ENCODE results near the gene DNAJC4. TPM values are rescaled to one million over a fixed set of nuclear protein-coding genes. Genes with fewer than 3 reads are reported as not detected.

The DNAJC4 gene
- total and polyA plus RNA-seq, 2 donors from 2014 or later, result 31.1 to 102 TPM

GRCh38 chr11:64241241-64241490 lies 10.8 kb downstream of the DNAJC4 start:
- intact Hi-C loops (cut with DNase I), result no loop called here
- Histone ChIP-seq H3K27ac (ENCODE audit: low read depth in 2 of 2, low read length in 2 of 2) (peak overlapping the region; percentile 100), H3K27me3 (ENCODE audit: control insufficient read depth, insufficient read depth, low read length) (no peaks in the 10 kb centered on the region), H3K36me3 (ENCODE audit: control insufficient read depth in 2 of 3, insufficient read depth in 3 of 3, low read length in 3 of 3) (peaks cover 0 to 18% (median 12%) of the 10 kb centered on the region in 3 donors), H3K9me3 (ENCODE audit: control insufficient read depth in 2 of 3, insufficient read depth in 1 of 3, low read length in 3 of 3) (no peaks in the 10 kb centered on the region), H3K9ac (ENCODE audit: low read length in 3 of 3) (peak overlapping the region in 1 of 3 donors; percentile 100), H3K4me3 (ENCODE audit: low read length in 3 of 3) (peak overlapping the region; percentile 42 to 91 (median 53)), H3K4me1 (ENCODE audit: control insufficient read depth in 2 of 3, insufficient read depth in 2 of 3, low read depth in 1 of 3, low read length in 3 of 3) (peaks cover 0 to 39% (median 23%) of the 10 kb centered on the region in 3 donors)
- DNase-seq (peak; percentile 99 to 100 (median 100)), FAIRE-seq (no peak)
- TF ChIP-seq, protein P1, sequence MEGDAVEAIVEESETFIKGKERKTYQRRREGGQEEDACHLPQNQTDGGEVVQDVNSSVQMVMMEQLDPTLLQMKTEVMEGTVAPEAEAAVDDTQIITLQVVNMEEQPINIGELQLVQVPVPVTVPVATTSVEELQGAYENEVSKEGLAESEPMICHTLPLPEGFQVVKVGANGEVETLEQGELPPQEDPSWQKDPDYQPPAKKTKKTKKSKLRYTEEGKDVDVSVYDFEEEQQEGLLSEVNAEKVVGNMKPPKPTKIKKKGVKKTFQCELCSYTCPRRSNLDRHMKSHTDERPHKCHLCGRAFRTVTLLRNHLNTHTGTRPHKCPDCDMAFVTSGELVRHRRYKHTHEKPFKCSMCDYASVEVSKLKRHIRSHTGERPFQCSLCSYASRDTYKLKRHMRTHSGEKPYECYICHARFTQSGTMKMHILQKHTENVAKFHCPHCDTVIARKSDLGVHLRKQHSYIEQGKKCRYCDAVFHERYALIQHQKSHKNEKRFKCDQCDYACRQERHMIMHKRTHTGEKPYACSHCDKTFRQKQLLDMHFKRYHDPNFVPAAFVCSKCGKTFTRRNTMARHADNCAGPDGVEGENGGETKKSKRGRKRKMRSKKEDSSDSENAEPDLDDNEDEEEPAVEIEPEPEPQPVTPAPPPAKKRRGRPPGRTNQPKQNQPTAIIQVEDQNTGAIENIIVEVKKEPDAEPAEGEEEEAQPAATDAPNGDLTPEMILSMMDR (IDR thresholded peaks at IDR 0.05; ENCODE audit: borderline replicate concordance, extremely low read depth, insufficient read depth), result no peak

DNA sequence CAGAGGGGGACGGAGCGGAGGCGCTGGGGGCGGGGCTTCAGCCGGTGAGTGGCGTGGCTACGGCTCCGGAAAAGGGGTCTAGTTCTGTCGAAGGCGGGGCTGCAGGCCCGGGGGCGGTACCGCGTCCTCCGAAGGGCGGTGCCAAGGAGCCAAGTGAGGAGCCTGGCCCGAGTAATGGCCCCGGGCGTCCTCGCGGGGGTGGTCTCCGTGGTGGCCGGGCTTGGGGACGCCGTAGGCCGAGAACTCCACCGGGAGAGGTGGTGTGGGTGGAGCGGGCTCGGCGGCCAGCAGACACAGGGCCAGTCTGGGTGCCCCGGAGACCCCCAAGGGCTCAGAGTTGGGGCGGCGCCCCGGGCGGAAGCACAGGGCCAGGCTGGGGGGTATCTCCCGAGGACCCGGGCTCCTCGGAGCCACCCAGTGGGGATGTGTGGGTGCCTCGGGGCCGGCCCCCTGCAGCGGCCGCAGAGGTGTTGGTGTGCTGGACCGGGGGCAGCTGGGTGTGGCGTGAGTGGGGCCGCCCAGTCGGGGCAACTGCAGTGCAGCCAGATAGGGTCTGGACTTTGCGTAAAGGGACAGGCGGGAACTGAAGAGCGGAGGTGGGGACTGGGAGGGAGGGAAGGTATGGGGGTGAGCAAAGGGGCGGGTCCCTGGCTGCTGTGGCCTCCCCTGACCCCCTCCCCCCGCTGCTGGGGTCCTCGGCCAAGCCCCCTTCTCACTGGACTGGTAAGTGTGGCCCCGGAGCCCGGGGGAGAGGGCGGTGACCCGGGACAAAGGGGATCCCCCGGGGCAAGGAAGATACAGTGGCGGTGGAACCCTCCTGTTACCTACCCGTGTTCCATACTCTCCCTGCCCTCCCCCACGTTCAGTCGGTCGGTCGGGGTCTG lies 11.4 kb downstream of the DNAJC4 start:
- H3K4me3 ChIP-seq (ENCODE audit: low read length in 3 of 3), result peak overlapping the region; percentile 48 to 91 (median 63)
- H3K27ac ChIP-seq (ENCODE audit: low read depth in 2 of 2, low read length in 2 of 2), result peak overlapping the region; percentile 100
- H3K36me3 ChIP-seq (ENCODE audit: control insufficient read depth in 2 of 3, insufficient read depth in 3 of 3, low read length in 3 of 3), result peaks cover 0 to 18% (median 12%) of the 10 kb centered on the region in 3 donors
- peak in 3 of 5 donors; percentile 72 to 94 (median 92) for DNase-seq
- no peaks in the 10 kb centered on the region for H3K9me3 ChIP-seq (ENCODE audit: control insufficient read depth in 2 of 3, insufficient read depth in 1 of 3, low read length in 3 of 3)
- peak overlapping the region; percentile 20 to 80 (median 69) for H3K9ac ChIP-seq (ENCODE audit: low read length in 3 of 3)
- FAIRE-seq, result peak; percentile 72
- intact Hi-C loops (cut with DNase I), result no loop called here
- TF ChIP-seq, protein P1 (IDR thresholded peaks at IDR 0.05; ENCODE audit: borderline replicate concordance, extremely low read depth, insufficient read depth), result peak; percentile 12
- peaks cover 0 to 39% (median 23%) of the 10 kb centered on the region in 3 donors for H3K4me1 ChIP-seq (ENCODE audit: control insufficient read depth in 2 of 3, insufficient read depth in 2 of 3, low read depth in 1 of 3, low read length in 3 of 3)
- no peaks in the 10 kb centered on the region for H3K27me3 ChIP-seq (ENCODE audit: control insufficient read depth, insufficient read depth, low read length)

GRCh38 chr11:64243236-64243854 lies 13.0 kb downstream of the DNAJC4 start:
- peaks cover 0 to 10% (median 7%) of the 10 kb centered on the region in 3 donors for H3K36me3 ChIP-seq (ENCODE audit: control insufficient read depth in 2 of 3, insufficient read depth in 3 of 3, low read length in 3 of 3)
- H3K27ac ChIP-seq (ENCODE audit: low read depth in 2 of 2, low read length in 2 of 2), result no peak overlapping the region
- no peak overlapping the region for H3K4me3 ChIP-seq (ENCODE audit: low read length in 3 of 3)
- no peaks in the 10 kb centered on the region for H3K27me3 ChIP-seq (ENCODE audit: control insufficient read depth, insufficient read depth, low read length)
- DNase-seq (no peak), FAIRE-seq (no peak)
- TF ChIP-seq, protein P1 (IDR thresholded peaks at IDR 0.05; ENCODE audit: borderline replicate concordance, extremely low read depth, insufficient read depth), result no peak
- no peaks in the 10 kb centered on the region for H3K9me3 ChIP-seq (ENCODE audit: control insufficient read depth in 2 of 3, insufficient read depth in 1 of 3, low read length in 3 of 3)
- peaks cover 0 to 40% (median 15%) of the 10 kb centered on the region in 3 donors for H3K4me1 ChIP-seq (ENCODE audit: control insufficient read depth in 2 of 3, insufficient read depth in 2 of 3, low read depth in 1 of 3, low read length in 3 of 3)
- peak overlapping the region in 1 of 3 donors; percentile 12 for H3K9ac ChIP-seq (ENCODE audit: low read length in 3 of 3)
- intact Hi-C loops (cut with DNase I), result no loop called here
